ENCODE measurements around the gene CAPZB.

Gene CAPZB

DNA sequence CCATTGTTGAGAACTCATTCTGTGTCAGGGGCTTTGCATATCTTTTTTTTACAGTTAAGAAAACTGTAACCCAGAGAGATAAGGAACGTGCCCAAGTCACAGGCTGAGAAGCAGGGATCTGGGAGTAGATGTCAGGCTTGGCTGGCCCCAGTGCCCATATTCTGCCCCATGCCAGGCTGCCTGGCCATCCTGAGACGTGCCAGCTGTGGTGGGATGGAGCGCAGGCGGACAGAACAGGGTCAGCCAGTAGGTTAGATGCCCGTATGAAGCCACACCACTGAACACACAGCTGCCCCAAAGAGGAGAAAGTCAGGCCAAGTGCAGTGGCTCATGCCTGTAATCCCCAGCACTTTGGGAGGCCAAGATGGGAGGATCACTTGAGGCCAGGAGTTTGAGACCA, 117.3 kb downstream of the CAPZB start:
- Histone ChIP-seq H3K27ac (ENCODE audit: low read depth, low read length, poor library complexity, severe bottlenecking) (no peak overlapping the region), H3K4me3 (ENCODE audit: low read depth, low read length, poor library complexity, severe bottlenecking) (no peak overlapping the region), H2AFZ (ENCODE audit: low read length) (no peak overlapping the region), H4K20me1 (ENCODE audit: insufficient read depth, low read length) (no peaks in the 10 kb centered on the region), H3K4me2 (ENCODE audit: low read length) (no peak overlapping the region), H3K79me2 (ENCODE audit: insufficient read depth, low read length) (no peaks in the 10 kb centered on the region), H3F3A (ENCODE audit: insufficient read depth, low read length) (no peaks in the 10 kb centered on the region), H3K9me2 (ENCODE audit: low read depth, low read length) (no peaks in the 10 kb centered on the region), H3K36me3 (ENCODE audit: insufficient read depth, low read length) (no peaks in the 10 kb centered on the region), H3K9ac (ENCODE audit: low read length) (no peak overlapping the region), H3K4me1 (ENCODE audit: insufficient read depth, low read length, severe bottlenecking) (no peaks in the 10 kb centered on the region), H3K9me3 (ENCODE audit: low read length) (no peaks in the 10 kb centered on the region), H3K27me3 (ENCODE audit: insufficient read depth, low read length) (no peaks in the 10 kb centered on the region)
- no peak for TF ChIP-seq EZH2 (IDR thresholded peaks at IDR 0.05; ENCODE audit: borderline replicate concordance, low read length)
- TF ChIP-seq, protein P1, sequence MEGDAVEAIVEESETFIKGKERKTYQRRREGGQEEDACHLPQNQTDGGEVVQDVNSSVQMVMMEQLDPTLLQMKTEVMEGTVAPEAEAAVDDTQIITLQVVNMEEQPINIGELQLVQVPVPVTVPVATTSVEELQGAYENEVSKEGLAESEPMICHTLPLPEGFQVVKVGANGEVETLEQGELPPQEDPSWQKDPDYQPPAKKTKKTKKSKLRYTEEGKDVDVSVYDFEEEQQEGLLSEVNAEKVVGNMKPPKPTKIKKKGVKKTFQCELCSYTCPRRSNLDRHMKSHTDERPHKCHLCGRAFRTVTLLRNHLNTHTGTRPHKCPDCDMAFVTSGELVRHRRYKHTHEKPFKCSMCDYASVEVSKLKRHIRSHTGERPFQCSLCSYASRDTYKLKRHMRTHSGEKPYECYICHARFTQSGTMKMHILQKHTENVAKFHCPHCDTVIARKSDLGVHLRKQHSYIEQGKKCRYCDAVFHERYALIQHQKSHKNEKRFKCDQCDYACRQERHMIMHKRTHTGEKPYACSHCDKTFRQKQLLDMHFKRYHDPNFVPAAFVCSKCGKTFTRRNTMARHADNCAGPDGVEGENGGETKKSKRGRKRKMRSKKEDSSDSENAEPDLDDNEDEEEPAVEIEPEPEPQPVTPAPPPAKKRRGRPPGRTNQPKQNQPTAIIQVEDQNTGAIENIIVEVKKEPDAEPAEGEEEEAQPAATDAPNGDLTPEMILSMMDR (IDR thresholded peaks at IDR 0.05; ENCODE audit: low read length) = no peak

DNA sequence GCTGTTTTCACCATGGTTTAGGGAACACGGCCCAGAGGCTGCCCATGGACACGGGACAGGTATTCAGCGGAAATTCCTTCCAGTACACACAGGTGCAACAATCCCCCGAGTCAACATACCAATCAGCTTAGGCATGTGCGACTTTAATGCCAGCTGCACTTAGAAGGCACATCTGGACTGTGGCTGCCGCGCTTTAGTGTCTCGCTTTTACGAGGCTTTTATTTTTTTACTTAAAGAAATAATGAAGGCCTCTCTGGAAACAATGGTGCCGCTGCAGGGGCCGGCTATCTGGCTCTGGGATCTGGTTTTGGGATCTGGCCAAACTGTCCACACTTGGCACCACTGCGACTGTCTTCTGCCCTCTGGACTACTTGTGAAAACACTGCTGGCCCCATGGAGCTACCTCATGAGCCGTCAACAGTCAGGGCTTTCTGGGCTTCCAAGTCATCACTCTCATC, 117.7 kb downstream of the CAPZB start:
- Histone ChIP-seq H3K79me2 (ENCODE audit: insufficient read depth, low read length) (no peaks in the 10 kb centered on the region), H3K9me2 (ENCODE audit: low read depth, low read length) (no peaks in the 10 kb centered on the region), H3K36me3 (ENCODE audit: insufficient read depth, low read length) (no peaks in the 10 kb centered on the region), H3K27me3 (ENCODE audit: insufficient read depth, low read length) (no peaks in the 10 kb centered on the region), H3K9me3 (ENCODE audit: low read length) (no peaks in the 10 kb centered on the region), H3K4me2 (ENCODE audit: low read length) (no peak overlapping the region), H3K4me3 (ENCODE audit: low read depth, low read length, poor library complexity, severe bottlenecking) (no peak overlapping the region), H3F3A (ENCODE audit: insufficient read depth, low read length) (no peaks in the 10 kb centered on the region), H3K9ac (ENCODE audit: low read length) (no peak overlapping the region), H4K20me1 (ENCODE audit: insufficient read depth, low read length) (no peaks in the 10 kb centered on the region), H2AFZ (ENCODE audit: low read length) (no peak overlapping the region), H3K4me1 (ENCODE audit: insufficient read depth, low read length, severe bottlenecking) (no peaks in the 10 kb centered on the region), H3K27ac (ENCODE audit: low read depth, low read length, poor library complexity, severe bottlenecking) (no peak overlapping the region)
- TF ChIP-seq, protein P1 (IDR thresholded peaks at IDR 0.05; ENCODE audit: low read length) = no peak
- no peak for TF ChIP-seq EZH2 (IDR thresholded peaks at IDR 0.05; ENCODE audit: borderline replicate concordance, low read length)

DNA sequence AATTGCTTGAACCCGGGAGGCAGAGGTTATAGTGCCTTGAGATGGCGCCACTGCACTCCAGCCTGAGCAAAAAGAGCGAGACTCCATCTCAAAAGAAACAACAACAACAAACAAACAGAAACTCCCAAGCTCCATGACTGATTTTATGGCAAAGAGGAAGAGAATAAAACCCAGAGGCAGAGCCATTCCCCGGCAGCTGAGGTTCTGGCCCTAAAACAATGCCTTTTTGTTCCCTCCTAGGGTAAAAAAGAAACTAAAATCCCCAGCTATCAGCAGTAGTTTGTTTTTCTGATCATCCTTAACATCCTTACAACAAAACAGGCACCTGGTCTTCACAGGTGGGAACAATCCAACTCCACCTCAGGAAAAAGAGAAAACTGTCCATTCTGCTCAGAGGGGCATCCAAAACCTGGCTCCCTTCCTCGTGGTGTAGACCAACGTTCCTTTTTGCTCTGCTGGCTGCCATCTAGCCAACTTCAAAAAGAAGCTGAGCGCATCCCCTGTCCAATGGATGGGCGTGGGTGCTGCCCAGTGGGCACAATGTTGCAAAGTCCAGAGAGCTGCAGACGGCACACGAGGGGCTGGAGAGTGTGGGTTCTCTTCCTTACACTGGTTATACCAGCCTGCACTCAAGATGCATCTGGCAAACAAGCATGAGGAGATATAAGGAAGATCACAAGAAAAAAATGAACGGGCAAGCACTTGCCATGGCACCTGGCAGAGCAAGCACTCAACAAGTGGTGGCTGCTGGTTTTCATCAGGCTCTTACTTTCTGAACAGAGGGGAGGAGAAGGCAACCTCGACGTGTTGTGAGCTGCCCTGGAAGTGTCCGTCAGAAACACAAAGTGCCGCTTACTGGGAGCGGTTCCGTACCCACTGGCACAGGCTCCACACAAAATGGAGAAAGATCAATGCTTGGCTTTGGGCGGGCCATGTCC, 118.5 kb downstream of the CAPZB start:
- Histone ChIP-seq H3K27me3 (ENCODE audit: insufficient read depth, low read length) (no peaks in the 10 kb centered on the region), H3K4me2 (ENCODE audit: low read length) (no peak overlapping the region), H3K4me3 (ENCODE audit: low read depth, low read length, poor library complexity, severe bottlenecking) (no peak overlapping the region), H3K79me2 (ENCODE audit: insufficient read depth, low read length) (no peaks in the 10 kb centered on the region), H3K4me1 (ENCODE audit: insufficient read depth, low read length, severe bottlenecking) (no peaks in the 10 kb centered on the region), H3F3A (ENCODE audit: insufficient read depth, low read length) (no peaks in the 10 kb centered on the region), H3K9me2 (ENCODE audit: low read depth, low read length) (no peaks in the 10 kb centered on the region), H3K9me3 (ENCODE audit: low read length) (no peaks in the 10 kb centered on the region), H3K36me3 (ENCODE audit: insufficient read depth, low read length) (no peaks in the 10 kb centered on the region), H4K20me1 (ENCODE audit: insufficient read depth, low read length) (no peaks in the 10 kb centered on the region), H3K9ac (ENCODE audit: low read length) (no peak overlapping the region), H3K27ac (ENCODE audit: low read depth, low read length, poor library complexity, severe bottlenecking) (no peak overlapping the region), H2AFZ (ENCODE audit: low read length) (no peak overlapping the region)
- TF ChIP-seq, protein P1 (IDR thresholded peaks at IDR 0.05; ENCODE audit: low read length) = no peak
- TF ChIP-seq EZH2 (IDR thresholded peaks at IDR 0.05; ENCODE audit: borderline replicate concordance, low read length) = no peak

Data from OCI-LY1 (cell line).